ENCODE results near the gene ZNF619.

DNA sequence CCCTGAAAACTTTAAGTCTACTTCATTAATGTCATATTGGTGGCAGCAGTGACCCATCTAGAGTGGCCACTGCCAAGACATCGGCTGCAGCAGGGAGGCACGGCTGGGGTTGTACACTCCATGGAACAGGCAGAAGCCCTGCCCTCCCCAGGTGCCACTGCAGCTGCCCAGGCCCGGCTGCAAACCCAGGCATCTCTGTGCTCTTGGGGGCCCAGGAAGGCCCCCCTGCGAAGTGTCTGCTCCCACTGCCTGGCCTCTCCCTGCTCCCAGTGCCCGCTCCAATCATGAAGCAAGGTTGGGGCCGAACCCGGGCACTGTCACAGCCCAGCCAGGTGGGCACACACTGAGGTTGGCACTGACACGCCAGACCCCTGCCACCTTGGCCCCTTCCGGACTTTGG is 31.9 kb upstream of the ZNF619 start:
- TF ChIP-seq TOE1 (CRISPR knock-in tag; IDR thresholded peaks at IDR 0.05) = no peak
- TF ChIP-seq, protein P1, sequence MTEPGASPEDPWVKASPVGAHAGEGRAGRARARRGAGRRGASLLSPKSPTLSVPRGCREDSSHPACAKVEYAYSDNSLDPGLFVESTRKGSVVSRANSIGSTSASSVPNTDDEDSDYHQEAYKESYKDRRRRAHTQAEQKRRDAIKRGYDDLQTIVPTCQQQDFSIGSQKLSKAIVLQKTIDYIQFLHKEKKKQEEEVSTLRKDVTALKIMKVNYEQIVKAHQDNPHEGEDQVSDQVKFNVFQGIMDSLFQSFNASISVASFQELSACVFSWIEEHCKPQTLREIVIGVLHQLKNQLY (CRISPR knock-in tag; IDR thresholded peaks at IDR 0.05) = no peak
- TF ChIP-seq YY1 (IDR thresholded peaks at IDR 0.05; ENCODE audit: insufficient read depth, insufficient replicate concordance, low read depth, low read length) = no peak
- no peak for TF ChIP-seq ZNF543 (CRISPR knock-in tag; IDR thresholded peaks at IDR 0.05)
- no peak for TF ChIP-seq ZBTB1 (CRISPR knock-in tag; IDR thresholded peaks at IDR 0.05; ENCODE audit: borderline replicate concordance)
- no peak for TF ChIP-seq ZNF501 (CRISPR knock-in tag; IDR thresholded peaks at IDR 0.05)
- no peak for TF ChIP-seq MXI1 (IDR thresholded peaks at IDR 0.05; ENCODE audit: borderline replicate concordance, low read depth, low read length)
- no peak for TF ChIP-seq KDM1A (CRISPR knock-in tag; IDR thresholded peaks at IDR 0.05)
- TF ChIP-seq, protein P2, sequence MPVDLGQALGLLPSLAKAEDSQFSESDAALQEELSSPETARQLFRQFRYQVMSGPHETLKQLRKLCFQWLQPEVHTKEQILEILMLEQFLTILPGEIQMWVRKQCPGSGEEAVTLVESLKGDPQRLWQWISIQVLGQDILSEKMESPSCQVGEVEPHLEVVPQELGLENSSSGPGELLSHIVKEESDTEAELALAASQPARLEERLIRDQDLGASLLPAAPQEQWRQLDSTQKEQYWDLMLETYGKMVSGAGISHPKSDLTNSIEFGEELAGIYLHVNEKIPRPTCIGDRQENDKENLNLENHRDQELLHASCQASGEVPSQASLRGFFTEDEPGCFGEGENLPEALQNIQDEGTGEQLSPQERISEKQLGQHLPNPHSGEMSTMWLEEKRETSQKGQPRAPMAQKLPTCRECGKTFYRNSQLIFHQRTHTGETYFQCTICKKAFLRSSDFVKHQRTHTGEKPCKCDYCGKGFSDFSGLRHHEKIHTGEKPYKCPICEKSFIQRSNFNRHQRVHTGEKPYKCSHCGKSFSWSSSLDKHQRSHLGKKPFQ (CRISPR knock-in tag; IDR thresholded peaks at IDR 0.05; ENCODE audit: insufficient replicate concordance) = no peak
- TF ChIP-seq CHD4 (IDR thresholded peaks at IDR 0.05; ENCODE audit: borderline replicate concordance, low read length) = no peak
- TF ChIP-seq, protein P3, sequence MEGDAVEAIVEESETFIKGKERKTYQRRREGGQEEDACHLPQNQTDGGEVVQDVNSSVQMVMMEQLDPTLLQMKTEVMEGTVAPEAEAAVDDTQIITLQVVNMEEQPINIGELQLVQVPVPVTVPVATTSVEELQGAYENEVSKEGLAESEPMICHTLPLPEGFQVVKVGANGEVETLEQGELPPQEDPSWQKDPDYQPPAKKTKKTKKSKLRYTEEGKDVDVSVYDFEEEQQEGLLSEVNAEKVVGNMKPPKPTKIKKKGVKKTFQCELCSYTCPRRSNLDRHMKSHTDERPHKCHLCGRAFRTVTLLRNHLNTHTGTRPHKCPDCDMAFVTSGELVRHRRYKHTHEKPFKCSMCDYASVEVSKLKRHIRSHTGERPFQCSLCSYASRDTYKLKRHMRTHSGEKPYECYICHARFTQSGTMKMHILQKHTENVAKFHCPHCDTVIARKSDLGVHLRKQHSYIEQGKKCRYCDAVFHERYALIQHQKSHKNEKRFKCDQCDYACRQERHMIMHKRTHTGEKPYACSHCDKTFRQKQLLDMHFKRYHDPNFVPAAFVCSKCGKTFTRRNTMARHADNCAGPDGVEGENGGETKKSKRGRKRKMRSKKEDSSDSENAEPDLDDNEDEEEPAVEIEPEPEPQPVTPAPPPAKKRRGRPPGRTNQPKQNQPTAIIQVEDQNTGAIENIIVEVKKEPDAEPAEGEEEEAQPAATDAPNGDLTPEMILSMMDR (CRISPR knock-in tag; IDR thresholded peaks at IDR 0.05) = no peak
- no peak for TF ChIP-seq XRCC5 (optimal IDR thresholded peaks at IDR 0.05; ENCODE audit: low read length)
- TF ChIP-seq ASH2L (IDR thresholded peaks at IDR 0.05; ENCODE audit: insufficient read length, low read depth, low read length) = no peak

Data from HepG2 (cell line).